GM12874 (cell line): ENCODE results near the gene CFAP100.

Experiments used
- TF ChIP-seq, protein P1 (sequence below): IDR thresholded peaks from 2 replicates; pipeline ENCODE4 v1.5.1; 2011; ENCODE audit warnings: low read depth, mild to moderate bottlenecking, control low read depth, low read length, moderate library complexity; ENCODE audit not compliant: insufficient read depth

CFAP100 gene

DNA sequence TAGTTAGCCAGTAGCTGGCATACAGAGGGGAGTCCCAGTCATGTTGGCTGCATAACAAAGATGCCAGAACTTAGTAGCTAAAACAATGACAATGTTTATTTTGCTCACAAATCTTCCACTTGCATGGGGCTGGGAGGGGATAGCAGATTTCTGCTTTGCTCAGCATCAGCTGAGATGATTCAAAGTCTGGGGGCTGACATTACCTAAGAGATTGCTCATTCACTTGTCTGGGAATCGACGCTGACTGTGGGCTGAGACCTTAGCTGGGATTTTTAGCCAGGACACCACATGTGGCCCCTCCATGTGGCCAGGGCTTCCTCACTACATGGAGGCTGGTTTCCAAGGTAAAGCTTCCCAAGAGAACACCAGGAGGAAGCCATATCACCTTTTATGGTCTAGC, 12.7 kb upstream of the CFAP100 start:
- TF ChIP-seq, protein P1, sequence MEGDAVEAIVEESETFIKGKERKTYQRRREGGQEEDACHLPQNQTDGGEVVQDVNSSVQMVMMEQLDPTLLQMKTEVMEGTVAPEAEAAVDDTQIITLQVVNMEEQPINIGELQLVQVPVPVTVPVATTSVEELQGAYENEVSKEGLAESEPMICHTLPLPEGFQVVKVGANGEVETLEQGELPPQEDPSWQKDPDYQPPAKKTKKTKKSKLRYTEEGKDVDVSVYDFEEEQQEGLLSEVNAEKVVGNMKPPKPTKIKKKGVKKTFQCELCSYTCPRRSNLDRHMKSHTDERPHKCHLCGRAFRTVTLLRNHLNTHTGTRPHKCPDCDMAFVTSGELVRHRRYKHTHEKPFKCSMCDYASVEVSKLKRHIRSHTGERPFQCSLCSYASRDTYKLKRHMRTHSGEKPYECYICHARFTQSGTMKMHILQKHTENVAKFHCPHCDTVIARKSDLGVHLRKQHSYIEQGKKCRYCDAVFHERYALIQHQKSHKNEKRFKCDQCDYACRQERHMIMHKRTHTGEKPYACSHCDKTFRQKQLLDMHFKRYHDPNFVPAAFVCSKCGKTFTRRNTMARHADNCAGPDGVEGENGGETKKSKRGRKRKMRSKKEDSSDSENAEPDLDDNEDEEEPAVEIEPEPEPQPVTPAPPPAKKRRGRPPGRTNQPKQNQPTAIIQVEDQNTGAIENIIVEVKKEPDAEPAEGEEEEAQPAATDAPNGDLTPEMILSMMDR, result no peak

DNA sequence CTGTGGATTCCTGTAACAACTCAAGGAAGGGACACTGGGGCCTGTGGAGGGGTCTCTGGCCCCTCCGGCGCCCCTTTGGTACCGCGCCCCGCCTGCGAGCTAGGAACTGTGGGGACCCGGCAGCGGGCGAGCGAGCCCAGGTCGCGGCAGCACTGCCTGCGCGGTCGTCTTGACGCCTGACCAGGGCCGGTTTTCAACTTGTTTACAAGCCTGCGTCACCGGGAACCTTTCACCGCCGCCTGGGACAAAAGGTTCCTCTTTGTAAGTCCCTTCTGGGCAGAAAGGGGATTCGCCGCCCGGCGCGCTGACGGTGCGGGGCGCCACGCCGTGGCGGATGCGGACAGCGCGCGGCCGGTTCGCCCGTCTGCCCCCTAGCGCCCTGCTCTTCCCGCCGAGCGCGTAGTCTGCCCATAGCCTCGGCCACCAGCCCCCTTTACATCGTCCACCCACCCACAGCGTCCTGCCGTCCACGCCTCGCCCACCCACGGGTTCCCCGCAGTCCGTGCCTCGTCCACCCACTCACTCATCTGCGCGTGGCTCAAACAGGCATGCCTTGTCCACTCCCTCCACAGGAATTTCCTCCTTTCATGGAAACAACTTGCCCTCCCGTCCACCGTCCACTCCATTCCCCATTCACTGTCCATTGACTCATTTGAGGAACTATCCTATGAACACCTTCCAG, 5.5 kb upstream of the CFAP100 start:
- TF ChIP-seq, protein P1, result peak; percentile 95

DNA sequence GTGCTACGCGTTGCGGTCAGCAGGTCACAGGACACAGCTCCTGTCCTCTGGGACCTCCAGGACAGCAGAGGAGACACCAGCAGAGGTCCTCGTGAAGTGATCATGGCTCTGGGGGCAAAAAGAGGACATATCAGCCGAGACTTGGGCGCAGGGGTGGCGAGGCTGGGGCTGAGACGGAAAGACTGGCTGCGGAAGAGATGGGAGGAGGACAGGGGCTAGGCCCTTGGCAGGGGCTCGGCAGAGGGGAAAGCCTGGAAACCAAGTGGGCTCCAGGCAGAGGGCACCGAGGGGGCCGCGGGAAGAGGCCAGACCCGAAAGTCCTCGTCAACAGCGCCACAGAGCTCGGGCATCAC, 4.9 kb upstream of the CFAP100 start:
- TF ChIP-seq, protein P1, result no peak

DNA sequence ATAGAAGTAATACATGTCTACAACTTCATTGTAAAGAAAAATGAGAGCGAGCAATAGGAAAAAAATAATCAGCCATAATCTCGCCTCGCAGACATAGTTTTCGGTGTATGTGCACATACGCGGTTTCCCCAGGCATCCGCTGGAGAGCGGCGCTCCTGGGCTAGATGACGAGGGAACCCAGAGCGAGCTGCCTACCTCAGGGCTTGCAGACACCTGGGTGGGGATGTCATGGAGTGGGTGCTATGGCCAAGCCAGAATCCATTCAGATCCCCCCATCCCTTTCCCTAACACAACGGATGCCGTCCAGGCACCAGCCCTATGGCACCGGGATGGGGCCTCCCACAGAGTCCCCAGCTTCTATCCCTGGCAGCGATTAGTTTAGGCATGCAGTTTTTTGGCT, 4.5 kb upstream of the CFAP100 start:
- TF ChIP-seq, protein P1, result no peak

DNA sequence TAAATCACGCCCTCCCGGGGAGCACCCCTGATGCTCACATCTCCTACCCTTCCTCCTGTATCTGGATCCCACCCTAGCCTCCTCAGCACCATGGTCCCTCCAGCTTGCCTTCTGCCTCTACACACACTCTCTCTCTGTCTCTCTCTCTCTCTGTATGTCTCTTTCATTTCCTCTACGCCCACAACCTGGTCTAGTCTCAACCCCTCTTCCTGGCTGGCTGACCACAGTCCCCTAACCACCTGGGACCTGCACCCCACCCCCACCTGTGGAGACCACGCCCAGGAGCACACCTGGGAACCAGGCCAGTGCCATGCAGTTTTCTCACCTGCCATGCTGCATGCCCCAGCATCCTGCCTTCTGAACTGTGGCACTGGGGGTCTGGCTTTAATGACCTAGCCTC, 4.0 kb upstream of the CFAP100 start:
- TF ChIP-seq, protein P1, result no peak

DNA sequence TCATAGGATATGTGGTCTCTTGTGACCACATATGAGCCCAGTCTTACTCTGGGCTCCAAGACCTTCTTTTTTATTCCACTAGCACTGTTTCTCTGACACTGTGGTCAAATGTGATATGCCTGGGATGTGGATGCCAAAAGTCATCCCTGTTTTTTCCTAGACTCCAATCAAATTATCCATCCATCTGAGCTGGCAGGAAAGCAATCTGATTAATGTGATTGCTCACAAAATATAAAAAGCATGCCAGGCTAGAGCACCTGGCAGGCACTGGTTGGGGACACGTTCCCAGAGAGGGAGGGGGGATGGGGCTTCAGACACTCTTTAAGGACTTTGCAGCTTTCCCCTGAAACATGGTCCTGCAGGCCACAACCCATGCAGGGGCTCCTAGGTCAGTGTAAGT, 3.1 kb upstream of the CFAP100 start:
- TF ChIP-seq, protein P1, result no peak

DNA sequence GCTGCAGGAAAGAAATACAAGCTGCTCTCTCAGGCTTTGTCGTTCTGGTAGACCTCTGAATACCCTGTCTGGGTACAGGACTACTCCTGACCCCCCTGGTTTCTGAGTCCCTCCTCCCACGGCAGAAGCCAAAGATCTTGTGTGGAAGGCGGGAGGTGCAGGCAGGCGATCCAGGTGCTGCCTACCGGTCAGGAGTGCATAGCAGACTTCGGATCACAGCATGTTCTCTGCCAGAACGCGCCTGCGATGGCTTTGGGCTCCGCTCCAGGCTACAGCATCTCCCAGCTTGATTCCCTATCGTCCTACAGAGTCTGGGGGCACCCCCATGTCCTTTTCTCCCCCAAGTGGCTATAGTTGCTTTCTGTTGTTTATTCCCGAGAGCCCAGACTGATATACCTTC, 2.5 kb upstream of the CFAP100 start:
- TF ChIP-seq, protein P1, result no peak
